GM12878 (cell line): ENCODE measurements around the gene RNU11. TPM values are rescaled to one million over a fixed set of nuclear protein-coding genes. Genes with fewer than 3 reads are reported as not detected.

Source experiments
- ATAC-seq: fragments of 200-7000 bp; cut with Tn5 transposase; 3 replicates; pipeline ENCODE4 v1.9.1; 2020; ENCODE audit warnings: mild to moderate bottlenecking, moderate library complexity
- Bru-seq: library from RNA; stranded (reverse); fragments of 400-500 nt; gene quantifications from one replicate; lab custom pipeline; 2021; lab: Mats Ljungman, UMichigan
- BruChase-seq, 2 experiments: library from RNA; stranded (reverse); fragments of 400-500 nt; gene quantifications; one replicate each; lab custom pipeline; 2021; lab: Mats Ljungman, UMichigan
- BruUV-seq: library from RNA; stranded (reverse); fragments of 400-500 nt; replicated peaks from 2 replicates; lab custom pipeline; 2021; lab: Mats Ljungman, UMichigan
- CTCF ChIA-PET: fragments of 300-600 bp; sonication (Branson Sonifier 250); formaldehyde crosslinking; extraction: SDS; loops from one replicate; lab custom pipeline; 2021; ENCODE audit warnings: inconsistent platforms; lab: Yijun Ruan, JAX
- POLR2A ChIA-PET: fragments of 350-600 bp; formaldehyde crosslinking; extraction: SDS; loops from one replicate; lab custom pipeline; 2021; ENCODE audit warnings: inconsistent platforms; lab: Charles Lee
- RAD21 ChIA-PET: fragments of 300-600 bp; sonication (Branson Sonifier 250); formaldehyde crosslinking; loops from one replicate; lab custom pipeline; 2023; ENCODE audit warnings: antibody characterized with exemption; ENCODE audit not compliant: unreplicated experiment; lab: Charles Lee
- SMC1A ChIA-PET: fragments of 300-600 bp; sonication (Branson Sonifier 250); formaldehyde crosslinking; loops from one replicate; lab custom pipeline; 2023; ENCODE audit not compliant: unreplicated experiment, uncharacterized antibody; lab: Charles Lee
- DNase-seq: peaks from one replicate; pipeline ENCODE4 v3.0.0-alpha.2; 2011; ENCODE audit warnings: low read depth, low spot score
- FAIRE-seq: peaks from 3 replicates; lab custom pipeline; 2011; peaks lifted over from hg19 to GRCh38; lab: Jason Lieb, UNC
- H2AFZ ChIP-seq: 2 replicates; pipeline ENCODE4 v1.6.0; 2011; ENCODE audit warnings: low read depth, low read length, control low read depth; ENCODE audit not compliant: control insufficient read depth
- H3K27ac ChIP-seq: 2 replicates; pipeline ENCODE4 v1.5.1; 2011; ENCODE audit warnings: control low read depth; ENCODE audit not compliant: control insufficient read depth, insufficient read depth
- H3K27me3 ChIP-seq, 2 experiments: replicated peaks in 1 of 2; 2 replicates each; pipeline versions ENCODE4 v1.6.0 to v1.6.1; 2011; ENCODE audit warnings: low read length in 1 of 2; ENCODE audit not compliant: control insufficient read depth in 2 of 2, insufficient read depth in 2 of 2
- H3K36me3 ChIP-seq, 2 experiments: 2 replicates each; pipeline ENCODE4 v1.5.1; 2011; ENCODE audit warnings: low read length in 1 of 2; ENCODE audit not compliant: control insufficient read depth in 2 of 2, insufficient read depth in 2 of 2
- H3K4me1 ChIP-seq: 2 replicates; pipeline ENCODE4 v1.6.1; 2011; ENCODE audit warnings: mild to moderate bottlenecking, low read length, moderate library complexity, mixed read lengths; ENCODE audit not compliant: control insufficient read depth, insufficient read depth
- H3K4me2 ChIP-seq: 2 replicates; pipeline ENCODE4 v1.6.0; 2011; ENCODE audit warnings: control low read depth; ENCODE audit not compliant: control insufficient read depth, insufficient read depth
- H3K4me3 ChIP-seq: fragments of 200-600 bp; sonication (generic); 2 replicates; pipeline ENCODE4 v1.5.1; 2016
- H3K79me2 ChIP-seq: 2 replicates; pipeline ENCODE4 v1.6.0; 2011; ENCODE audit warnings: low read length; ENCODE audit not compliant: control insufficient read depth, insufficient read depth
- H3K9ac ChIP-seq: 2 replicates; pipeline ENCODE4 v1.8.0; 2011; ENCODE audit warnings: low read length, control low read depth, mixed read lengths; ENCODE audit not compliant: control insufficient read depth, insufficient read depth
- H3K9me3 ChIP-seq: replicated peaks from 3 replicates; pipeline ENCODE4 v1.5.1; 2011; ENCODE audit warnings: mild to moderate bottlenecking, low read length; ENCODE audit not compliant: control insufficient read depth, insufficient read depth
- H4K20me1 ChIP-seq: 2 replicates; pipeline ENCODE4 v1.6.0; 2011; ENCODE audit not compliant: control insufficient read depth, insufficient read depth
- ATF7 ChIP-seq: fragments of 450-650 bp; IDR thresholded peaks from 2 replicates; pipeline ENCODE4 v1.6.1; 2016; ENCODE audit warnings: low read depth, mild to moderate bottlenecking
- CBX5 ChIP-seq: sonication (generic); IDR thresholded peaks from 2 replicates; pipeline ENCODE4 v1.6.1; 2016; ENCODE audit warnings: low read depth, moderate library complexity, mild to moderate bottlenecking, inconsistent platforms
- CHD1 ChIP-seq: IDR thresholded peaks from 2 replicates; pipeline ENCODE4 v1.6.1; 2012; ENCODE audit warnings: low read depth, low read length, improper control_type of control experiment
- EGR1 ChIP-seq, 2 experiments: IDR thresholded peaks; 1 replicate in 1 of 2; 2 replicates in 1 of 2; pipeline ENCODE4 v1.6.1; 2011 to 2012; ENCODE audit warnings: low read depth in 2 of 2, low read length in 2 of 2, borderline replicate concordance in 1 of 2, mild to moderate bottlenecking in 1 of 2, moderate library complexity in 1 of 2
- IRF4 ChIP-seq: IDR thresholded peaks from 2 replicates; pipeline ENCODE4 v1.6.1; 2011; ENCODE audit warnings: low read depth, low read length
- KLF5 ChIP-seq: fragments of 450-650 bp; IDR thresholded peaks from 2 replicates; pipeline ENCODE4 v1.6.1; 2014; ENCODE audit warnings: mild to moderate bottlenecking; ENCODE audit not compliant: partially characterized antibody
- NBN ChIP-seq: fragments of 450-650 bp; IDR thresholded peaks from 2 replicates; pipeline ENCODE4 v1.6.1; 2016
- POLR2A ChIP-seq: IDR thresholded peaks from 2 replicates; pipeline ENCODE4 v1.6.1; 2011; ENCODE audit warnings: low read depth, mild to moderate bottlenecking, low read length
- RAD51 ChIP-seq: fragments of 450-650 bp; IDR thresholded peaks from 2 replicates; pipeline ENCODE4 v1.6.1; 2016; ENCODE audit warnings: moderate library complexity, mild to moderate bottlenecking, inconsistent platforms
- ZBTB33 ChIP-seq: fragments of 450-650 bp; IDR thresholded peaks from 2 replicates; pipeline ENCODE4 v1.6.1; 2017; ENCODE audit warnings: mild to moderate bottlenecking
- ZNF622 ChIP-seq: fragments of 450-650 bp; IDR thresholded peaks from 2 replicates; pipeline ENCODE4 v1.6.1; 2017; ENCODE audit warnings: mild to moderate bottlenecking, inconsistent platforms
- WGBS: methylation state at CpG from one replicate; pipeline ENCODE4 v1.1.6; 2016; ENCODE audit warnings: low lambda C conversion rate; ENCODE audit not compliant: insufficient replicate concordance, insufficient coverage; ENCODE audit errors: missing lambda C conversion rate; 5-methylcytosine and 5-hydroxymethylcytosine counted together
- in situ Hi-C: fragments of 300-500 bp; cut with MboI; formaldehyde crosslinking; loops from 9 replicates; pipeline ENCODE4 v1.14.3; 2018; ENCODE audit warnings: mixed read lengths
- intact Hi-C: fragments of 100-400 bp; cut with micrococcal nuclease; formaldehyde crosslinking; loops from one replicate; pipeline ENCODE4 v1.14.2; 2022; ENCODE audit not compliant: unreplicated experiment
- long read RNA-seq, 2 experiments: library from polyadenylated mRNA; unstranded; transcript quantifications; one replicate each; pipeline ENCODE4 v2.0.0, GENCODE V29; 2019 to 2020
- polyA minus RNA-seq, 3 experiments: library from RNA; depleted of rRNA, polyadenylated mRNA; stranded (reverse); fragments of >200 nt; gene quantifications; 2 replicates each; pipeline ENCODE4 v1.2.3, GENCODE V29; 2011
- polyA plus RNA-seq, 11 experiments: library from polyadenylated mRNA; depleted of rRNA in 4 of 11; unstranded in 6 of 11; stranded (reverse) in 5 of 11; fragments of >200 nt; fragmentation: Nextera tagmentation in 4 of 11; fragmentation: Illumina TruSeq in 1 of 11; extraction: Ambion mirVana in 4 of 11; extraction: Trizol in 1 of 11; gene quantifications; 1 replicate in 1 of 11; 2 replicates in 10 of 11; pipeline versions ENCODE4 v1.2.1 to v1.2.3, GENCODE V29; 2011 to 2016; ENCODE audit warnings: inconsistent platforms in 2 of 11, missing spikeins in 2 of 11, low read depth in 1 of 11
- total RNA-seq, 4 experiments: library from RNA; depleted of rRNA in 3 of 4; stranded (reverse); fragments of >200 nt in 3 of 4; fragmentation: Illumina TruSeq in 1 of 4; extraction: Trizol in 1 of 4; gene quantifications; 2 replicates each; pipeline versions ENCODE4 v1.2.1 to v1.2.3, GENCODE V29; 2013 to 2021
- TF ChIP-seq, protein P1 (sequence below): fragments of 450-650 bp; IDR thresholded peaks from 2 replicates; pipeline ENCODE4 v1.6.1; 2016; ENCODE audit warnings: mild to moderate bottlenecking, moderate library complexity, borderline replicate concordance
- TF ChIP-seq, protein P2 (sequence below): IDR thresholded peaks from 2 replicates; pipeline ENCODE4 v1.6.1; 2011; ENCODE audit warnings: low read depth, low read length, improper control_type of control experiment, borderline replicate concordance

RNU11 gene
- not detected in 2 replicates for total RNA-seq (2013; cell fraction: nucleolus; rRNA removed)
- under 0.01 TPM in 1 of 2 replicates, not detected in the other for total RNA-seq (2014; rRNA removed)
- not detected in 2 replicates for total RNA-seq (2014; rRNA removed; fragmentation: Illumina TruSeq; extraction: Trizol)
- not detected in 2 replicates for total RNA-seq (2021)
- not detected for polyA plus RNA-seq (2011; ENCODE audit: low read depth)
- not detected in 2 replicates for polyA plus RNA-seq (2011; rRNA removed)
- polyA plus RNA-seq (2011; cell fraction: cytosol; rRNA removed), result not detected in 2 replicates
- not detected in 2 replicates for polyA plus RNA-seq (2011; cell fraction: nucleus; rRNA removed)
- not detected in 2 replicates for polyA plus RNA-seq (2012)
- polyA plus RNA-seq (2014; fragmentation: Illumina TruSeq; extraction: Trizol), result not detected in 2 replicates
- not detected for polyA plus RNA-seq (2014; fragmentation: Nextera tagmentation; extraction: Ambion mirVana)
- polyA plus RNA-seq (2014; rRNA removed), result not detected in 2 replicates
- not detected for polyA plus RNA-seq (2016; fragmentation: Nextera tagmentation; extraction: Ambion mirVana)
- not detected in 2 replicates for polyA minus RNA-seq (2011; rRNA and poly(A)+ RNA removed)
- polyA minus RNA-seq (2011; cell fraction: cytosol; rRNA and poly(A)+ RNA removed), result 648 TPM in 2 replicates
- not detected in 2 replicates for polyA minus RNA-seq (2011; cell fraction: nucleus; rRNA and poly(A)+ RNA removed)
- Bru-seq, nascent RNA, result percentile 98 among the genes with signal in this experiment
- percentile 98 among the genes with signal in this experiment for BruChase-seq, experiment 1, labeled RNA remaining after a 6-hour chase
- BruChase-seq, experiment 2, labeled RNA remaining after a 2-hour chase, result percentile 95 among the genes with signal in this experiment
- long read RNA-seq, experiment 1, result 0 reads
- long read RNA-seq, experiment 2, result 0 reads

DNA sequence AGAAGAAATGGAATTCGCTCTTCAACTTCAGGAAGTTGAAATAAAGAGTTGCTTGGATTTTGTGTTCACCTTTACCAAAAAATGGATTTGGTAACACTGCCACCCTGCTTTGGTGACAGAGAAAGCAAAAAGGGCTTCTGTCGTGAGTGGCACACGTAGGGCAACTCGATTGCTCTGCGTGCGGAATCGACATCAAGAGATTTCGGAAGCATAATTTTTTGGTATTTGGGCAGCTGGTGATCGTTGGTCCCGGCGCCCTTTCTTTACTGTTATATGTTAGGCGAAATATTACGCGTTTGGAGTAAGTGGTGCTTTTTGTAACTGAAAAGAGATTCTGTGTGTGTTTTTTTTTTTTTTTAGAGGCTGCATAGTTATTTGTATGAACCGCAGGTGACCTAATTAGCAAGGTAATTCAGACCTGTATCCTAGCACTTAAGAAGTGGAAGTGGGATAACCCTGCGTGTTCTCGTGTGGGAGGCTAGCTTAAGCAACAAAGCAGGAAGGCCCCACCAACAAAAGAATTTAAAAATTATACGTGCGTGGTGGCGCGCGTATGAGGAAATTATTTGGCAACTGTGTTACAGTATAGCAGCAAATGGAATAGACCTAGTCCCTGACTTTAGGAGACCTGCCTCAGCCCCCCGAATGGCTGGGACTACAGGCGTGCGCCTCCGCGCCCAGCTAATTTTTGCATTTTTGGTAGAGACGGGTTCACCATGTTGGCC lies at the start of gene RNU11:
RNU11 (plus strand) TSS at position 127 of the 725 bp plus-strand sequence.
- peak within 1 kb of the TSS; percentile 86 for H2AFZ ChIP-seq
- 1% methylated on average over 28 of the region's 28 CpGs for WGBS
- peaks cover 11% of the 10 kb centered on the region for H3K4me1 ChIP-seq
- H3K27ac ChIP-seq, result peak within 1 kb of the TSS; percentile 99
- peak within 1 kb of the TSS; percentile 55; the same call in 1 of the 2 replicates for H3K4me3 ChIP-seq
- no peaks in the 10 kb centered on the region for H3K27me3 ChIP-seq
- peak within 1 kb of the TSS; percentile 70 for H3K4me2 ChIP-seq
- peaks cover 6% of the 10 kb centered on the region for H3K79me2 ChIP-seq
- SMC1A ChIA-PET, result interaction anchor here (0.6 to 1.0 kb wide), 4 partner anchors 20 to 384 kb away, joined by 3 to 5 read pairs (median 4); partner anchors contain the start of gene GMEB1
- RAD21 ChIA-PET, result interaction anchor here (0.5 to 2.6 kb wide), 4 partner anchors 20 to 277 kb away, joined by 3 to 16 read pairs (median 7); partner anchors contain the start of genes GMEB1 and YTHDF2
- intact Hi-C loops, result loop anchor here (1.0 to 2.0 kb wide), 4 partner anchors 21 to 228 kb away; partner anchors contain the start of gene YTHDF2
- H3K9ac ChIP-seq, result peak within 1 kb of the TSS; percentile 78
- H3K36me3 ChIP-seq, result no peaks in the 10 kb centered on the region
- in situ Hi-C loops, result no loop called here
- peak; percentile 7 for FAIRE-seq
- BruUV-seq, result TSS peak; percentile 100
- no peaks in the 10 kb centered on the region for H3K9me3 ChIP-seq
- no peaks in the 10 kb centered on the region for H4K20me1 ChIP-seq
- CTCF ChIA-PET, result interaction anchor here (1.0 to 1.7 kb wide), 4 partner anchors 20 to 400 kb away, joined by 4 to 6 read pairs (median 4); partner anchors contain the start of genes GMEB1 and YTHDF2
- POLR2A ChIA-PET, result interaction anchor here (0.6 to 2.3 kb wide), 8 partner anchors 18 to 280 kb away, joined by 3 to 16 read pairs (median 6); partner anchors contain the start of genes GMEB1 and YTHDF2
- ATAC-seq, result peak; percentile 85
- peak; percentile 97 for DNase-seq
- peak; percentile 83 to 98 for TF ChIP-seq EGR1 (IDR thresholded peaks at IDR 0.05; ENCODE audit: borderline replicate concordance in 1 of 2, low read depth in 2 of 2, low read length in 2 of 2)
- peak; percentile 100 for TF ChIP-seq NBN
- peak; percentile 92 for TF ChIP-seq ATF7
- TF ChIP-seq CBX5, result peak; percentile 98
- TF ChIP-seq, protein P1, sequence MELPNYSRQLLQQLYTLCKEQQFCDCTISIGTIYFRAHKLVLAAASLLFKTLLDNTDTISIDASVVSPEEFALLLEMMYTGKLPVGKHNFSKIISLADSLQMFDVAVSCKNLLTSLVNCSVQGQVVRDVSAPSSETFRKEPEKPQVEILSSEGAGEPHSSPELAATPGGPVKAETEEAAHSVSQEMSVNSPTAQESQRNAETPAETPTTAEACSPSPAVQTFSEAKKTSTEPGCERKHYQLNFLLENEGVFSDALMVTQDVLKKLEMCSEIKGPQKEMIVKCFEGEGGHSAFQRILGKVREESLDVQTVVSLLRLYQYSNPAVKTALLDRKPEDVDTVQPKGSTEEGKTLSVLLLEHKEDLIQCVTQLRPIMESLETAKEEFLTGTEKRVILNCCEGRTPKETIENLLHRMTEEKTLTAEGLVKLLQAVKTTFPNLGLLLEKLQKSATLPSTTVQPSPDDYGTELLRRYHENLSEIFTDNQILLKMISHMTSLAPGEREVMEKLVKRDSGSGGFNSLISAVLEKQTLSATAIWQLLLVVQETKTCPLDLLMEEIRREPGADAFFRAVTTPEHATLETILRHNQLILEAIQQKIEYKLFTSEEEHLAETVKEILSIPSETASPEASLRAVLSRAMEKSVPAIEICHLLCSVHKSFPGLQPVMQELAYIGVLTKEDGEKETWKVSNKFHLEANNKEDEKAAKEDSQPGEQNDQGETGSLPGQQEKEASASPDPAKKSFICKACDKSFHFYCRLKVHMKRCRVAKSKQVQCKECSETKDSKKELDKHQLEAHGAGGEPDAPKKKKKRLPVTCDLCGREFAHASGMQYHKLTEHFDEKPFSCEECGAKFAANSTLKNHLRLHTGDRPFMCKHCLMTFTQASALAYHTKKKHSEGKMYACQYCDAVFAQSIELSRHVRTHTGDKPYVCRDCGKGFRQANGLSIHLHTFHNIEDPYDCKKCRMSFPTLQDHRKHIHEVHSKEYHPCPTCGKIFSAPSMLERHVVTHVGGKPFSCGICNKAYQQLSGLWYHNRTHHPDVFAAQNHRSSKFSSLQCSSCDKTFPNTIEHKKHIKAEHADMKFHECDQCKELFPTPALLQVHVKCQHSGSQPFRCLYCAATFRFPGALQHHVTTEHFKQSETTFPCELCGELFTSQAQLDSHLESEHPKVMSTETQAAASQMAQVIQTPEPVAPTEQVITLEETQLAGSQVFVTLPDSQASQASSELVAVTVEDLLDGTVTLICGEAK, result no peak
- TF ChIP-seq IRF4, result peak; percentile 80
- no peak for TF ChIP-seq ZNF622
- TF ChIP-seq, protein P2, sequence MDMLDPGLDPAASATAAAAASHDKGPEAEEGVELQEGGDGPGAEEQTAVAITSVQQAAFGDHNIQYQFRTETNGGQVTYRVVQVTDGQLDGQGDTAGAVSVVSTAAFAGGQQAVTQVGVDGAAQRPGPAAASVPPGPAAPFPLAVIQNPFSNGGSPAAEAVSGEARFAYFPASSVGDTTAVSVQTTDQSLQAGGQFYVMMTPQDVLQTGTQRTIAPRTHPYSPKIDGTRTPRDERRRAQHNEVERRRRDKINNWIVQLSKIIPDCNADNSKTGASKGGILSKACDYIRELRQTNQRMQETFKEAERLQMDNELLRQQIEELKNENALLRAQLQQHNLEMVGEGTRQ, result no peak
- peak; percentile 97 for TF ChIP-seq KLF5
- no peak for TF ChIP-seq CHD1
- TF ChIP-seq RAD51, result peak; percentile 80
- TF ChIP-seq POLR2A, result peak; percentile 97
- peak; percentile 92; the same call in 1 of the 2 replicates for TF ChIP-seq ZBTB33
